ENCODE results near the gene MROH7. TPM values are rescaled to one million over a fixed set of nuclear protein-coding genes. Genes with fewer than 3 reads are reported as not detected.

Gene MROH7
- total and polyA plus RNA-seq, 2 donors, result 3.0 to 7.5 TPM

DNA sequence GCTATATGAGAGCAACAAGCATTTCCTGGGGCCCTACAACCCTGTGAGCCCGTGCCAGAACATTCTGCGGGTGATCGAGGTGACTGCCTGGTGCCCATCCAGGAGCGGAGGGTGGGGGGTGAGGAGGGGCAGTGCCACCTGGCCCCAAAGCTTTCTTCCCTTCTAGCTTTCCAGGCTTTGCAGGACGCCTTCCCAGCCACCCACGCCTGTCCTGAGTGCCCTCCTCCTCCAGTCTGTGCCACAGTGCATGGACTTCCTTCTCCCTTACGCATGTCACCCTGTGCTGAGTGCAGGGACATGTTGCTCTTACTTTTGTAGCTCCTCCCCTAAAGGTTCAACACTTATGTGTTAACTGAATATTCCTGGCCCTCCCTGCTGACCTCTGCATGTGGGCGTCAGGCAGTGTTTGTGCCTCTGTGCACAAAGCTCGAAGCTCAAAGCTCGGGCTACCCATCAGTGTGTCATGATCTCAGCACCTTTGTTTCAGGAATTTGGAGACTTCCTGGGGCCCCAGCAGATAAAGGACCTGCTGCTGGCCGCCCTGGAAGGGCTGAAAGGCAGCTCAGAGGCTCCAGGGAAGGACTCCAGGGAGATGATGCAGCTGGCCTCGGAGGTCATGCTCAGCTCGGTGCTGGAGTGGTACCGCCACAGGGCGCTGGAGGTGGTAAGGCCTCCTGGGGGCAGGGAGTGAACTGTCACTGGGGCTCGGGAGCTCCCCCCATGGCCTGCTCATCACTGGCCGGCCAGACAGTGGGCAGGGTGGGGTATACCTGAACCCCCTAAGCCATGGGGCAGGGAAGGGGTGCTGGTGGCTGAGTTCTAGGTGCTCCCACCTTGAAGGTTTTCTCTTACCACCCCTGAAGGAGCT, 37.4 kb downstream of the MROH7 start:
- no peak for DNase-seq (ENCODE audit: extremely low spot score)
- no peak overlapping the region for H3K4me3 ChIP-seq (ENCODE audit: low read depth, low read length)
- H3K36me3 ChIP-seq (ENCODE audit: insufficient read depth), result no peaks in the 10 kb centered on the region
- H3K27ac ChIP-seq (ENCODE audit: low read depth), result no peak overlapping the region
- H3K4me1 ChIP-seq (ENCODE audit: insufficient read depth), result no peaks in the 10 kb centered on the region
- WGBS, result 78% methylated on average over 17 of the region's 17 CpGs

DNA sequence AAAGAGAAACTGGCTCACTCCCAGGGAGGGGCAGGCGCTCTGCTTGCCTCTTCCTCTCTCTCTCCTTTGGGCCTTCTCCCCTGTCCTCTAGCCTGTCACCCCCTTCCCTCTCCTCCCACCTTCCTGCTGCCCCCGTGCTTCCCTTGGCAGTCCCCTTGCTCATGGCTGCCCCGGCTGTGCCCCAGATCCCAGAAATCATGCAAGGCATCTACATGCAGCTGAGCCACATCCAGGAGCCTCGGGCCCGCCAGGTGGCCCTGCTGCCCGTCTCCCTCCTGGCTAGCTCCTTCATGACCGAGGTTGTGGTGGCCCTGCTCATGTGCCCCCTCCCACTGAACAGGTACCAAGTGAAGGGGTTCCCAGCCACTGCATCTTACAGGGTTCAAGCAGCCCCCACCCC, 38.1 kb downstream of the MROH7 start:
- Histone ChIP-seq H3K4me3 (ENCODE audit: low read depth, low read length) (no peak overlapping the region), H3K36me3 (ENCODE audit: insufficient read depth) (no peaks in the 10 kb centered on the region), H3K27ac (ENCODE audit: low read depth) (no peak overlapping the region), H3K4me1 (ENCODE audit: insufficient read depth) (no peaks in the 10 kb centered on the region)
- DNase-seq (ENCODE audit: extremely low spot score), result no peak
- 89% methylated on average over 7 of the region's 7 CpGs for WGBS

DNA sequence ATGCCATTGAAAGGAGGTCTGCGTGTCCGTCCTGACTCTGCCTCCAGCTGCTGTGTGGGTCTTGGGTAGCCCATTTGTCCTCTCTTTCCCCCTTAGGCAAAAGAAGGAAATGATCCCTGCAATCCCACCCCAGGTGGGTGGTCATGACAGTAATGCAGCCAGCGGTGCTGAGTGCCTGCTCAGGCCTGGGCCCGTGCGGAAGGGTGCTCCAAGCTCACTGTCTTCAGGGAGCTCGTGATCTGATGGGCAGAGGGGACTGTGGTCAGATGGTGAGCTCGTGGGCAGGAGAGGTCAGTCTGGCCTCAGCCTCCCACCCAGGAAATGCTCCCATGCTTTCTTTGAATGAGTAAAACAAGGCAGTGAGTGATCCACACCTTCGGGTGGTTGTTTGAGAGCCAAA, 38.8 kb downstream of the MROH7 start:
- WGBS, result 80% methylated on average over 8 of the region's 8 CpGs
- H3K4me3 ChIP-seq (ENCODE audit: low read depth, low read length), result no peak overlapping the region
- H3K27ac ChIP-seq (ENCODE audit: low read depth), result no peak overlapping the region
- DNase-seq (ENCODE audit: extremely low spot score), result no peak
- no peaks in the 10 kb centered on the region for H3K36me3 ChIP-seq (ENCODE audit: insufficient read depth)
- H3K4me1 ChIP-seq (ENCODE audit: insufficient read depth), result no peaks in the 10 kb centered on the region

DNA sequence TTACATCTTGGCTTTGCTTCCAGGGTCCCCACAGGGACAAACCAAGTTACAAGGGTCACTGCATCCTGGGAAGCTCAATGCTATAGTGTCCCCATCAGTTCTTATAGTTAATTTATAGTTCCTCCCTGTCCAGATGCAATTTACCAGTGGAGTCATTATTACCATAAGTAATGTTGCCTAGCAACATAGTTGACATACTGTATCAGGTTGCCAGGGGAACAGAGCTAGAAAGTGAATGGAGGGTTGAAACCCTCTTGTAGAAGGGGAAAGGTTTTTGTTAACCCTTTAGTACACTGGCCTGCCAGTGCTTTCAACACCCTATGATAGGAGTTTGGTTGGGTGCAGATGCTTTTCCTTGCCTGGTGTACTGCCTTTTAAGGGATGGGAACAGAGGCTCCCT, 39.8 kb downstream of the MROH7 start:
- DNase-seq (ENCODE audit: extremely low spot score), result peak; percentile 8
- H3K36me3 ChIP-seq (ENCODE audit: insufficient read depth), result no peaks in the 10 kb centered on the region
- no peak overlapping the region for H3K4me3 ChIP-seq (ENCODE audit: low read depth, low read length)
- no peak overlapping the region for H3K27ac ChIP-seq (ENCODE audit: low read depth)
- no peaks in the 10 kb centered on the region for H3K4me1 ChIP-seq (ENCODE audit: insufficient read depth)

DNA sequence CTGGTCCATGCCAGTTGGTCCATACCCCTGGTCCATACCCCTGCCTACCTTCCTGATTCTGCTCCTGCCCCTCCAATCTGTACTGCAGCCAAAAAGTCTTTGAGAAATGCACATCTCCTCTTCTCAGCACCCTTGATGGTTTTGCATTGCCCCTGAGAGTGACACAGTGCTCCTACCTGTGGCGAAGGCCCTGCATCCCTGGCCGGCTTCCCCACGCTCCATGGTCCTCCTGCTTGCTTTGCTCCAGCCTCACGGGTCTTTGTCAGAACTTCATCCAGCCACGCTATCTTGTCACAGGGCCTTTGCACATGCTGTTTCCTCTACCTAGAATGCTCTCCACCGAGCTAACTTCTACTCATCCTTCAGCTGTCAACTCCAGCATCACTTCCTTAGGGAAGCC, 41.9 kb downstream of the MROH7 start:
- WGBS, result 82% methylated on average over 6 of the region's 6 CpGs
- DNase-seq (ENCODE audit: extremely low spot score), result no peak
- Histone ChIP-seq H3K27ac (ENCODE audit: low read depth) (no peak overlapping the region), H3K4me3 (ENCODE audit: low read depth, low read length) (no peak overlapping the region), H3K4me1 (ENCODE audit: insufficient read depth) (no peaks in the 10 kb centered on the region), H3K36me3 (ENCODE audit: insufficient read depth) (no peaks in the 10 kb centered on the region)

DNA sequence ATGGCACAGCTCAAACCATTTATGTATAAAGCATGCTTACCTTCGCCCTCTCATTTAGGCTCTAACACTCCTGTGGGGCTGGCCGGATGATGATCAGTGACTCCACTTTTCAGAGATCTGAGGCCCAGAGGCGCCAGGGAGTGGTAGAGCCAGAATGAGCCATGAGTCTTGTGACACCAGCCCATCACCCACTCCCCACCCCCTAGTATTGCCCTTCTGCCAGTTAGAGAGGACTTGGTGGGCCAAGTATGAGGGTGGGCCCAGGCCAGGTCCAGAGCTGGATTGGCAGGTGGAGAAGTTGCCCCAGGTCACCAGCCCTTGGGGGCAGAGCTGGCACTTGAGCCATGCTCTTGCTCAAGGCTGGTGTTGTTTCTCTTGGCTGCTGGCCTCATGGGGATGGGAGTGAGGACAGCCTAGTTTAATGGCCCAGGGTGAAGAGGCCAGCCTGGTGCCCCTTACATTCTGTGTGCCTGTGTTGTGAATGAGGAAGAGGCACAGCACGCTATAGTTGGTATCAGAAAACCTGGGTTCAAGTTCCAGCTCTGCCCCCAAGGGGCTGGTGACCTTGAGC, 43.8 kb downstream of the MROH7 start:
- DNase-seq (ENCODE audit: extremely low spot score), result no peak
- Histone ChIP-seq H3K27ac (ENCODE audit: low read depth) (no peak overlapping the region), H3K4me3 (ENCODE audit: low read depth, low read length) (no peak overlapping the region), H3K36me3 (ENCODE audit: insufficient read depth) (no peaks in the 10 kb centered on the region), H3K4me1 (ENCODE audit: insufficient read depth) (no peaks in the 10 kb centered on the region)
- 94% methylated on average over 4 of the region's 4 CpGs for WGBS

DNA sequence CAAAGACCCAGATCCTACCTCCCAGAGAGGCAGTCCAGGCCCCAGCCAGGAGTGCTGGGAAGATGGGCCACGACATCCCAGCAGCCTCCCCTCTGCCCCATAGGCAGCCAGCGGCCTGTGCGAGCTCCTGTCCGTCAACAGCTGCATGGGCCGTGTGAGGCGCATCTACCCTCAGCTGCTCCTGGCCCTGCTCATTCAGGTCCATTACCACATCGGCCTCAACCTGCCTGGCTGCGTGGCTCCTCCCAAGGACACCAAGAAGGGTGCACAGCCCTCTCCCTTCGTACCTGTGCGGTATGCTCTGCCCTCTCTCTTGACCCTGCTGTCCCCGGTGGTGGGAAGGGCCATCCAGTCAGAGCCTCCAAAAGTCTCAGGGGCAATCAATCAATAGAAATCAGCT, 44.6 kb downstream of the MROH7 start:
- DNase-seq (ENCODE audit: extremely low spot score), result no peak
- H3K36me3 ChIP-seq (ENCODE audit: insufficient read depth), result no peaks in the 10 kb centered on the region
- H3K4me1 ChIP-seq (ENCODE audit: insufficient read depth), result no peaks in the 10 kb centered on the region
- no peak overlapping the region for H3K4me3 ChIP-seq (ENCODE audit: low read depth, low read length)
- H3K27ac ChIP-seq (ENCODE audit: low read depth), result no peak overlapping the region
- WGBS, result 81% methylated on average over 11 of the region's 11 CpGs

DNA sequence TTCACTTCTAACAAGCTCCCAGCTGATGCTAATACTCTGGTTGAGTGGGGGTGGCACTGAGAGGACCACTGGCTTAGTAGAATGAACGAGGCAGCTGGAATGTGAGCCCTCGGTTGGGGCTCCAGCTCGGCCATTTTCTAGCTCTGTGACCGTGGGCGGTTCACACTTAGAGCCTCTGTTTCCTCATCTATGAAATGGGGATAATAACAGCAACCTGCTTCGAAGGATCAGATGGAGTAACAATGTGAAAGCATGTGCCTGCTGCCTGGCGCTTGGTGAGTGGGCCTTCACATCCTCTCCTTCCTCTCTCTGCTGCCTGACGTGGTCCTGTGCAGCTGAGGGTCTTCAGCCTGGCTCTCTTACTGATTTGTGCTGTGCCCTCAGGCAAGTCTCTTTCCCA, 53.2 kb downstream of the MROH7 start:
- DNase-seq (ENCODE audit: extremely low spot score), result no peak
- Histone ChIP-seq H3K4me3 (ENCODE audit: low read depth, low read length) (no peak overlapping the region), H3K36me3 (ENCODE audit: insufficient read depth) (no peaks in the 10 kb centered on the region), H3K27ac (ENCODE audit: low read depth) (no peak overlapping the region), H3K4me1 (ENCODE audit: insufficient read depth) (no peaks in the 10 kb centered on the region)
- WGBS, result 84% methylated on average over 8 of the region's 8 CpGs

DNA sequence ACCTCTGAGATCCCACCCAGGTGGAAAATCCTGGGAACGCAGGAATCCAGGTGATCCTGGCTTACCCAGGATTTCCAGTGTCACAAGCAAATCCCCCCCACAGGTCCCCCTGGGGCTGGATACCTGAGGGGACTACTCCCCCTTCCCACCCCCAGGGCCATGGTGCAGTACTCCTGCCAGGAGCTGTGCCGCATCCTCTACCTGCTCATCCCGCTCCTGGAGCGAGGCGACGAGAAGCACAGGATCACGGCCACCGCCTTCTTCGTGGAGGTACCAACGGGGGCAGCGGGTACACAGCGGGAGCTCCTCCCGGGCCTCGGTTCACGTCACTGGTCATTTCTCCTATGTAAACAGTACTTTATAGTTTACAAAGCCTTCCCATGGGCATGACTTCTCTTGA, 53.6 kb downstream of the MROH7 start:
- no peak overlapping the region for H3K27ac ChIP-seq (ENCODE audit: low read depth)

DNA sequence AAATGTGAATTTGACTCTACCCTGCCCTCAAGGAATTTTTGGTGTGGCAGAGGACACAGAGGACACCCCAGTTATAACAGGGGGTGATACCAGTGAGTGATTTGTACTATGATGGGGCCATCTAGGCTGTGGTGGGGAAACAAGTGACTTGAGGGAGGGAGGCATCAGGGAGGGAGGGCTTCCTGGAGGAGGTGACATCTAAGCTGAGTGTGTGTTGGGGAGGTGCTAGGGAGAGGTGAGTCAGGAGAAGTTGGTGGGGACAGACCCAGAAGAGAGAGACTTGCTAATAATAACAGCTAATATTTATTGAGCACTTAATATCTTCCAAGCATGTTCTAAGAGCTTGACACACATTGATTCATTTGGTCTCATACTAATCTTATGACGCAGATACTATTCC, 54.2 kb downstream of the MROH7 start:
- Histone ChIP-seq H3K4me3 (ENCODE audit: low read depth, low read length) (no peak overlapping the region), H3K4me1 (ENCODE audit: insufficient read depth) (no peaks in the 10 kb centered on the region), H3K36me3 (ENCODE audit: insufficient read depth) (no peaks in the 10 kb centered on the region), H3K27ac (ENCODE audit: low read depth) (no peak overlapping the region)
- DNase-seq (ENCODE audit: extremely low spot score), result no peak
- 86% methylated on average over 1 of the region's 1 CpG for whole genome bisulfite sequencing

More for the DNA sequence above, 53.6 kb downstream of the MROH7 start:
- Histone ChIP-seq H3K4me3 (ENCODE audit: low read depth, low read length) (no peak overlapping the region), H3K4me1 (ENCODE audit: insufficient read depth) (no peaks in the 10 kb centered on the region), H3K36me3 (ENCODE audit: insufficient read depth) (no peaks in the 10 kb centered on the region)
- WGBS, result 86% methylated on average over 15 of the region's 15 CpGs
- DNase-seq (ENCODE audit: extremely low spot score), result no peak

DNA sequence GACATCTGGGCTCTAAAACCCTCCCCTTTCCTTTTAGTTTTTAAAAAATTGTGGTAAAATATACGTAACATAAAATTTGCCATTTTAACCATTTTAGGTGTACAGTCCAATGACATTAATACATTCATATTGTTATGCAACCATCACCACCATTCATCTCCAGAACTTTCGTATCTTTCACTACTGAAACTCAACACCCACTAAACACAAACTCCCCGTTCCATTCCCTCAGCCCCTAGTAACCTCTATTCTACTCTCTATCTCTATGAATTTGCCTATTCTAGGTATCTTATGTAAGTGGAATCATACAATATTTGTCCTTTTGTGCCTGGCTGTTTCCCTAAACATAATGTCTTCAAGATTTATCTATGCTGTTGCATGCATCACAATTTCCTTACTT, 54.7 kb downstream of the MROH7 start:
- Histone ChIP-seq H3K4me3 (ENCODE audit: low read depth, low read length) (no peak overlapping the region), H3K27ac (ENCODE audit: low read depth) (no peak overlapping the region), H3K4me1 (ENCODE audit: insufficient read depth) (no peaks in the 10 kb centered on the region), H3K36me3 (ENCODE audit: insufficient read depth) (no peaks in the 10 kb centered on the region)
- 81% methylated on average over 3 of the region's 3 CpGs for WGBS
- DNase-seq (ENCODE audit: extremely low spot score), result no peak

DNA sequence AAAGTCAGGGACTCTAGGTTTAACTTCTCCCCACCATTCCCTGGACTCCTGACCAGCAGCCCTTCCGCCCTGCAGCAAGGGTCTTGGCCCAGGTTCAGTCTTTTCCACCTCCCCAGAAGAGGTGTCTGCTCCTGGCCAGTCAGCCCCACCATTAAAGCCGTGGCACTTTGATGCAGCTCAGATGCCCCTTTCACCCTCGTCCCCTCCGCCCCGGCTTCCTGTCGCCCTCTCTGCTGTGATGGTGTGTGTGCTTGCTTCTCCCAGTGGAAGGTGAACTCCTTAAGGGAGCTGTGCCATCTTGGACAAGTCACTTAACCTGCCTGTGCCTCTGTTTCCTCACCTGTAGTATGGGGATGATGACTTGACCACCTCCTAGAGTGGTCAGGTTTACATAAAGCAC, 56.3 kb downstream of the MROH7 start:
- no peaks in the 10 kb centered on the region for H3K36me3 ChIP-seq (ENCODE audit: insufficient read depth)
- no peak overlapping the region for H3K4me3 ChIP-seq (ENCODE audit: low read depth, low read length)
- no peaks in the 10 kb centered on the region for H3K4me1 ChIP-seq (ENCODE audit: insufficient read depth)
- DNase-seq (ENCODE audit: extremely low spot score), result no peak
- H3K27ac ChIP-seq (ENCODE audit: low read depth), result no peak overlapping the region
- 84% methylated on average over 6 of the region's 6 CpGs for WGBS

DNA sequence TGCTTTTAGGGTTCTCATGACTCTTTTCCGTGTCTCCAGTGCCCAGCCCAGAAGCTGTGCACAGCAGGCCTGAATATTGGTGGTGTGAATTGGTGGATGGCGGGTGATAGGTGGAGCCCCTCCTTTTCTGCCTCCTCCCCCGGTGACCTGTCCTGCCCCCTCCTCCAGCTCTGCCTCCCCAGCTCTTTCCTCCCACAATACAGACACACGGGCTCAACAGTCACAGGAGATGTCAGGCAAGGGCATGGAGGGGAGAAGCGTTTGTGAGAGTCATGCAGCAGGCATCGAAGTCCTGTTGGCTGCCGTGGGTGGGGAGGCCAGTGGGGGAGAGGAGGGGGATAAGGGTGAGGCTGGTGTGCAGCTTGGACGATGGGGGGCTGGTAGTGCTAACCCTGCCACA, 56.8 kb downstream of the MROH7 start:
- Histone ChIP-seq H3K4me1 (ENCODE audit: insufficient read depth) (no peaks in the 10 kb centered on the region), H3K27ac (ENCODE audit: low read depth) (no peak overlapping the region), H3K36me3 (ENCODE audit: insufficient read depth) (no peaks in the 10 kb centered on the region), H3K4me3 (ENCODE audit: low read depth, low read length) (no peak overlapping the region)
- WGBS, result 60% methylated on average over 8 of the region's 8 CpGs
- DNase-seq (ENCODE audit: extremely low spot score), result no peak

DNA sequence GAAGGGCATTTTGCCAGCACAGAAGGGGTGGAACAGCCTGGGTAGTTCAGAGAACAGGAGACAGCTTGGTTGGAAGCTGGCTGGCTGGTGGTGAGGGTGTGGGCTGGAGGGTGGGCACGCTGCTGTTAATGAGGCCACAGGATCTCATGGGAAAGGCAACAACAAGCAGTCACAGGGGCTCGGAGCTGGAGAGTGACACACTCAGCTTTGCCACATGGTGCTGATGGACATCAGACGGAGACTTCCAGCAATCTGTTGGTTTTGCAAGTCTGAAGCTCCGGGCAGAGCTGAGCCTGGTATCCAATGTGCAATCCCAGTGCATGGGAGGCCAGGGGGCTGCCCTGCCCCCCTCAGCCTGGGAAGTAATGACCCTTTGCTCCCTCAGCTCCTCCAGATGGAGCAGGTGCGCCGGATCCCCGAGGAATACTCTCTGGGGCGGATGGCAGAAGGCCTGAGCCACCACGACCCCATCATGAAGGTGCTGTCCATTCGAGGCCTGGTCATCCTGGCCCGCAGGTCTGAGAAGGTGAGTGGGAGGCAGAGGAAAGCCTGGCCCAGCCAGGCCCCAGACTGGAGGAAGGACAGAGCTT, 58.4 kb downstream of the MROH7 start:
- no peak overlapping the region for H3K4me3 ChIP-seq (ENCODE audit: low read depth, low read length)
- H3K27ac ChIP-seq (ENCODE audit: low read depth), result no peak overlapping the region
- H3K36me3 ChIP-seq (ENCODE audit: insufficient read depth), result no peaks in the 10 kb centered on the region
- WGBS, result 87% methylated on average over 11 of the region's 11 CpGs
- no peaks in the 10 kb centered on the region for H3K4me1 ChIP-seq (ENCODE audit: insufficient read depth)
- no peak for DNase-seq (ENCODE audit: extremely low spot score)
